Upper lobe of left lung (tissue), 6 donors: ENCODE measurements around the gene B4GALT4. TPM values are rescaled to one million over a fixed set of nuclear protein-coding genes. Genes with fewer than 3 reads are reported as not detected.
"Not testable (repeated sequence)": the region's sequence is repeated elsewhere in the genome, so short reads cannot be mapped to it uniquely, and the experiment has no call there.

Experiments used
- ATAC-seq, 2 donors: fragments of 200-7000 bp; cut with Tn5 transposase; one replicate each; pipeline ENCODE4 v1.9.1; 2022; ENCODE audit warnings: mild to moderate bottlenecking in 2 of 2, moderate library complexity in 2 of 2; ENCODE audit not compliant: low FRiP score in 2 of 2
- DNase-seq, 2 donors: peaks; one replicate each; pipeline ENCODE4 v3.0.0-alpha.2; 2019 to 2020
- H3K27ac ChIP-seq, 4 donors: fragments of 200-600 bp; sonication (generic); one replicate each; pipeline ENCODE4 v1.5.1; 2016 to 2019
- H3K27me3 ChIP-seq, 4 donors: fragments of 200-600 bp; sonication (generic); one replicate each; pipeline ENCODE4 v1.5.1; 2017 to 2019
- H3K36me3 ChIP-seq, 4 donors: fragments of 200-600 bp; sonication (generic); one replicate each; pipeline ENCODE4 v1.5.1; 2016 to 2019
- H3K4me1 ChIP-seq, 4 donors: fragments of 200-600 bp; sonication (generic); one replicate each; pipeline ENCODE4 v1.5.1; 2018 to 2019
- H3K4me3 ChIP-seq, 4 donors: fragments of 200-600 bp; sonication (generic); one replicate each; pipeline ENCODE4 v1.5.1; 2017 to 2019; ENCODE audit warnings: mild to moderate bottlenecking in 2 of 4, moderate library complexity in 1 of 4
- H3K9me3 ChIP-seq, 4 donors: fragments of 200-600 bp; sonication (generic); one replicate each; pipeline ENCODE4 v1.5.1; 2018 to 2019
- EP300 ChIP-seq, 4 donors: sonication (generic); formaldehyde crosslinking; IDR thresholded peaks; one replicate each; pipeline ENCODE4 v1.5.1; 2017; ENCODE audit warnings: antibody characterized with exemption in 4 of 4, control low read depth in 2 of 4
- POLR2A ChIP-seq, 4 donors: fragments of 450-650 bp; IDR thresholded peaks; one replicate each; pipeline ENCODE4 v1.5.1; 2016 to 2017; ENCODE audit warnings: antibody characterized with exemption in 4 of 4, mild to moderate bottlenecking in 2 of 4
- POLR2AphosphoS5 ChIP-seq, 2 donors: sonication (generic); formaldehyde crosslinking; IDR thresholded peaks; one replicate each; pipeline ENCODE4 v1.5.1; 2017; ENCODE audit warnings: antibody characterized with exemption in 2 of 2
- WGBS, 2 donors: methylation state at CpG; one replicate each; pipeline ENCODE4 v1.1.5; 2017 to 2018; 5-methylcytosine and 5-hydroxymethylcytosine counted together
- total RNA-seq, 6 donors: library from RNA; depleted of rRNA in 4 of 6; stranded (reverse); fragments of >200 nt in 4 of 6; gene quantifications; one replicate each; pipeline versions ENCODE4 v1.1.0 to v1.2.1, GENCODE V29; 2016 to 2021
- TF ChIP-seq, protein P1 (sequence below), 6 experiments: fragments of 450-650 bp in 4 of 6; fragments of 200-600 bp in 2 of 6; sonication (generic) in 2 of 6; IDR thresholded peaks; one replicate each; pipeline ENCODE4 v1.5.1; 2016 to 2019; ENCODE audit warnings: antibody characterized with exemption in 6 of 6
- donor health status: DM: no; HTN: no; CAD: no; lungs with moderate emphysema.
- donor health status: DM: no; HTN: yes; CAD: no; lungs with severe emphysema.

The B4GALT4 gene
- total RNA-seq, 6 donors from 2014 or later: 7.3 to 24.3 (median 16.6) TPM

DNA sequence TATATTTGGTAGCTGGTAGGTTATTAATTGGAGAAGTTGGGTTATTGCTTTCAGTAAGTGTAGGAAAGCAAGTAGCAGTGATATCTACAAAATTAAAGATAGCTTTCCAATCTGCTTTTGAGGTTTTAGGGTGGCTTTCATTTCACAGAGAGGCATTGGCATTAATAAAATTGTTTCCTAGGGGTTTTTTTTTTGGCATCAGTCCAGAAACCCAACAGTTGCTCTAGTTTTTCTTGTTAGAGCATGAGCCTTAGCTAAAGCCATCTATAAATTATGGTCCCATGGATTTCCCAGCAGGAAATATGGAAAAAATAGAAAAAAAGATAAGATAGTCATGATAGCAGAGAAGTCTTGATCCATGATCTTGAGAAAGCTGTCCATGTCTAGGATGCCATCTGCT, 3.0 kb upstream of the B4GALT4 start:
- no peak overlapping the region for H3K4me3 ChIP-seq
- H3K36me3 ChIP-seq: no peaks in the 10 kb centered on the region
- no peaks in the 10 kb centered on the region for H3K27me3 ChIP-seq
- H3K4me1 ChIP-seq: peaks cover 14 to 32% (median 26%) of the 10 kb centered on the region in 4 donors
- DNase-seq (no peak), ATAC-seq (no peak)
- no peak overlapping the region for H3K27ac ChIP-seq
- TF ChIP-seq, protein P1, sequence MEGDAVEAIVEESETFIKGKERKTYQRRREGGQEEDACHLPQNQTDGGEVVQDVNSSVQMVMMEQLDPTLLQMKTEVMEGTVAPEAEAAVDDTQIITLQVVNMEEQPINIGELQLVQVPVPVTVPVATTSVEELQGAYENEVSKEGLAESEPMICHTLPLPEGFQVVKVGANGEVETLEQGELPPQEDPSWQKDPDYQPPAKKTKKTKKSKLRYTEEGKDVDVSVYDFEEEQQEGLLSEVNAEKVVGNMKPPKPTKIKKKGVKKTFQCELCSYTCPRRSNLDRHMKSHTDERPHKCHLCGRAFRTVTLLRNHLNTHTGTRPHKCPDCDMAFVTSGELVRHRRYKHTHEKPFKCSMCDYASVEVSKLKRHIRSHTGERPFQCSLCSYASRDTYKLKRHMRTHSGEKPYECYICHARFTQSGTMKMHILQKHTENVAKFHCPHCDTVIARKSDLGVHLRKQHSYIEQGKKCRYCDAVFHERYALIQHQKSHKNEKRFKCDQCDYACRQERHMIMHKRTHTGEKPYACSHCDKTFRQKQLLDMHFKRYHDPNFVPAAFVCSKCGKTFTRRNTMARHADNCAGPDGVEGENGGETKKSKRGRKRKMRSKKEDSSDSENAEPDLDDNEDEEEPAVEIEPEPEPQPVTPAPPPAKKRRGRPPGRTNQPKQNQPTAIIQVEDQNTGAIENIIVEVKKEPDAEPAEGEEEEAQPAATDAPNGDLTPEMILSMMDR (IDR thresholded peaks at IDR 0.05): no peak
- TF ChIP-seq POLR2A (IDR thresholded peaks at IDR 0.05) (no peak), POLR2AphosphoS5 (IDR thresholded peaks at IDR 0.05) (no peak), EP300 (IDR thresholded peaks at IDR 0.05) (no peak)
- H3K9me3 ChIP-seq: peaks cover 0 to 3% (median 0%) of the 10 kb centered on the region in 4 donors

DNA sequence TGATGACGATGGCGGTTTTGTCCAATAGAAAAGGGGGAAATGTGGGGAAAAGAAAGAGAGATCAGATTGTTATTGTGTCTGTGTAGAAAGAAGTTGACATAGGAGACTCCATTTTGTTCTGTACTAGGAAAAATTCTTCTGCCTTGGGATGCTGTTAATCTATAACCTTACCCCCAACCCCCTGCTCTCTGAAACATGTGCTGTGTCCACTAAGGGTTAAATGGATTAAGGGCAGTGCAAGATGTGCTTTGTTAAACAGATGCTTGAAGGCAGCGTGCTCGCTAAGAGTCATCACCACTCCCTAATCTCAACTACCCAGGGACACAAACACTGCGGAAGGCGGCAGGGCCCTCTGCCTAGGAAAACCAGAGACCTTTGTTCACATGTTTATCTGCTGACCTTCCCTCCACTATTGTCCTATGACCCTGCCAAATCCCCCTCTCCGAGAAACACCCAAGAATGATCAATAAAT, 2.4 kb upstream of the B4GALT4 start:
- 83 to 84% methylated on average over 7 of the region's 7 CpGs for WGBS, 2 donors
- H3K4me1 ChIP-seq: peaks cover 16 to 33% (median 26%) of the 10 kb centered on the region in 4 donors
- not testable (repeated sequence) for H3K4me3 ChIP-seq, H3K27me3 ChIP-seq, H3K27ac ChIP-seq, DNase-seq, ATAC-seq, H3K9me3 ChIP-seq, H3K36me3 ChIP-seq

DNA sequence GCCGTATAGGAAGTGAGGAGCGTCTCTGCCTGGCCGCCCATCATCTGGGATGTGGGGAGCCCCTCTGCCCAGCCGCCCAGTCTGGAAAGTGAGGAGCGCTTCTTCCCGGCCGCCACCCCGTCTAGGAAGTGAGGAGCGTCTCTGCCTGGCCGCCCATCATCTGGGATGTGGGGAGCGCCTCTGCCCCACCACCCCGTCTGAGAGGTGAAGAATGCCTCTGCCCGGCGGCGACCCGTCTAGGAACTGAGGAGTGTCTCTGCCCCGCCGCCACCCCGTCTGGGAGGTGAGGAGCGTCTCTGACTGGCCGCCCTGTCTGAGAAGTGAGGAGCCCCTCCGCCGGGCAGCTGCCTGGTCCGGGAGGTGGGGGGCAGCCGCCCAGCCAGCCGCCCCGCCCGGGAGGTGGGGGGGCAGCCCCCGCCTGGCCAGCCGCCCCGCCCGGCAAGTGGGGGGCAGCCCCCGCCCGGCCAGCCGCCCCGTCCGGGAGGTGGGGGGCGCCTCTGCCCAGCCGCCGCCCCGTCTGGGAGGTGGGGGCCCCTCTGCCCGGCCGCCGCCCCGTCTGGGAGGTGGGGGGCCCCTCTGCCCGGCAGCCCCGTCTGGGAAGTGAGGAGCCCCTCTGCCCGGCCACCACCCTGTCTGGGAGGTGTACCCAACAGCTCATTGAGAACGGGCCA, 1.8 kb upstream of the B4GALT4 start:
- not testable (repeated sequence) for H3K27me3 ChIP-seq, H3K27ac ChIP-seq, H3K36me3 ChIP-seq, ATAC-seq, H3K4me3 ChIP-seq, H3K9me3 ChIP-seq
- 96% methylated on average over 23 to 25 of the region's 49 CpGs for WGBS, 2 donors
- peaks cover 16 to 33% (median 26%) of the 10 kb centered on the region in 4 donors for H3K4me1 ChIP-seq
- DNase-seq: peak in 1 of 2 donors; percentile 62

DNA sequence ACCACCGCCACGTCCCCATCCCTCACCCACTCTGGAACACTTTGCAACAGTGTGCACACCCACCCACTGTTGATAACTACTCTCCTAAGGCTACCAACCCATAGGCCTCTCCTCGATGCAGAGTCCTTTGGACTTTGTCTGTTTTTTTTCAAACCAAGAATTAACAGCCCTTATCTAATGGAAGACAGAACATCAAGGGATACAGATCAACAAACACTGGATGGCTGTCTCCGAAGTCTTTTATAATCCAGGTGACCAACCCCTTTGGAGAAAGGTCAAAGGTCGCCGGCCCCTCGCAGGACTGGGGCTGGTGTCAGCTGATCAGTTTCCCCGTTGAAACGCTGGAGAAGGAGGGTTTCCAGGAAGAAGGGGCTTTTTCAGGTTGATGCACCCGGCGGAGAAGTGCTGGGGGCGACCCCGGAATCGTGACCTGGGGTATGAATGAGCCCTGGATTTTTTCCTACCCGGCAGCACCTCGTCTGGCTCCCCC, 532 bp downstream of the B4GALT4 start:
- peaks cover 15 to 31% (median 20%) of the 10 kb centered on the region in 4 donors for H3K4me1 ChIP-seq
- peaks cover 0 to 8% (median 3%) of the 10 kb centered on the region in 4 donors for H3K36me3 ChIP-seq
- H3K27me3 ChIP-seq: no peaks in the 10 kb centered on the region
- 5 to 20% methylated on average over 4 to 16 of the region's 16 CpGs for WGBS, 2 donors
- ATAC-seq: peak in 1 of 2 donors; percentile 16
- H3K27ac ChIP-seq: peak overlapping the region; percentile 90 to 97 (median 92)
- TF ChIP-seq, protein P1 (IDR thresholded peaks at IDR 0.05): no peak
- TF ChIP-seq POLR2AphosphoS5 (IDR thresholded peaks at IDR 0.05): no peak
- TF ChIP-seq POLR2A (IDR thresholded peaks at IDR 0.05): no peak
- no peak for TF ChIP-seq EP300 (IDR thresholded peaks at IDR 0.05)
- H3K9me3 ChIP-seq: no peaks in the 10 kb centered on the region
- H3K4me3 ChIP-seq: peak overlapping the region; percentile 51 to 83 (median 76)
- peak in 1 of 2 donors; percentile 30 for DNase-seq

DNA sequence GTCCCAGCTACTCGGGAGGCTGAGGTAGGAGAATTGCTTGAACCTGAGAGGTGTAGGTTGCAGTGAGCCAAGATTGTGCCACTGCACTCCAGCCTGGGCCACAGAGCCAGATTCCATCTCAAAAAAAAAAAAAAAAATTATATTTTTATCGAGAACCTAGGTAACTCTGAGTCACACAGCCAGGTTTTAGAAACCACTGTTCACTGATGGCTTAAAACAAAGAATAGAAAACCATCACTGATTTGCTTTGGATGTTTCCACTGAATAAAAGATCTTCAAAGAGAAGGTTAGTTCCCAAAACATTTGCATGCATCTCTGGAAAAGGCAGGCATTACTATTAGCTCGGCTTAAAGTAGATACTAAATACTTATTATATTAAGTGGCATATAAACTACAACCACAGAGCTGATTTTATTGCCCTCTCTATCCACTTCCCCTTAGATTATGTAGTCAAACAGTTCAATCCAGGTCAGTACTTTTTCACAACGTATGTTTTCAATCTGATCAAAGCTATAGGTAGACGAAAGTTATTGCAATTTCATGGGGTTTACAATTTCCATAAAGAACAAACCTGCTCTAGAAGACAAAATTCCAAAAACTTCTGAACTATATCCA, 1.4 kb downstream of the B4GALT4 start:
- DNase-seq (no peak), ATAC-seq (no peak)
- TF ChIP-seq POLR2A (IDR thresholded peaks at IDR 0.05) (no peak), EP300 (IDR thresholded peaks at IDR 0.05) (no peak), POLR2AphosphoS5 (IDR thresholded peaks at IDR 0.05) (no peak)
- TF ChIP-seq, protein P1 (IDR thresholded peaks at IDR 0.05): no peak
- H3K27me3 ChIP-seq: no peaks in the 10 kb centered on the region
- peak overlapping the region in 3 of 4 donors; percentile 91 to 97 (median 94) for H3K27ac ChIP-seq
- peaks cover 0 to 15% (median 3%) of the 10 kb centered on the region in 4 donors for H3K36me3 ChIP-seq
- WGBS, 2 donors: 46 to 49% methylated on average over 5 of the region's 5 CpGs
- H3K4me1 ChIP-seq: peaks cover 15 to 31% (median 20%) of the 10 kb centered on the region in 4 donors
- no peaks in the 10 kb centered on the region for H3K9me3 ChIP-seq
- H3K4me3 ChIP-seq: peak overlapping the region in 3 of 4 donors; percentile 73 to 83 (median 78)
